Lower lobe of right lung (tissue), 2 donors: ENCODE data around the gene PRELP. TPM values are rescaled to one million over a fixed set of nuclear protein-coding genes. Genes with fewer than 3 reads are reported as not detected.

Source experiments
- ATAC-seq, 2 donors: fragments of 200-7000 bp; cut with Tn5 transposase; one replicate each; pipeline ENCODE4 v1.9.1; 2020 to 2022; ENCODE audit warnings: mild to moderate bottlenecking in 2 of 2, moderate library complexity in 2 of 2
- DNase-seq: peaks from one replicate; pipeline ENCODE4 v3.0.0-alpha.2; 2020
- H3K27ac ChIP-seq: fragments of 200-600 bp; one replicate; pipeline ENCODE4 v1.8.0; 2022
- H3K27me3 ChIP-seq: fragments of 200-600 bp; one replicate; pipeline ENCODE4 v1.8.0; 2022; ENCODE audit warnings: low read depth
- H3K36me3 ChIP-seq: fragments of 200-600 bp; one replicate; pipeline ENCODE4 v1.8.0; 2022; ENCODE audit warnings: mild to moderate bottlenecking
- H3K4me1 ChIP-seq: fragments of 200-600 bp; one replicate; pipeline ENCODE4 v1.8.0; 2022
- H3K4me3 ChIP-seq: fragments of 200-600 bp; one replicate; pipeline ENCODE4 v1.8.0; 2022; ENCODE audit warnings: mild to moderate bottlenecking
- H3K9me3 ChIP-seq: fragments of 200-600 bp; one replicate; pipeline ENCODE4 v1.8.0; 2022
- intact Hi-C: fragments of 100-400 bp; cut with DNase I; formaldehyde crosslinking; loops from one replicate; pipeline ENCODE4 v1.11.0; 2022
- total RNA-seq: library from RNA; stranded (reverse); fragmentation: NEBNext Ultra II Directional; extraction: Animal tissue kit (Norgen Biotek cat#: 25700); gene quantifications from one replicate; pipeline ENCODE4 v1.2.1, GENCODE V29; 2021
- TF ChIP-seq, protein P1 (sequence below): fragments of 200-600 bp; IDR thresholded peaks from one replicate; pipeline ENCODE4 v1.8.0; 2022; ENCODE audit warnings: antibody characterized with exemption, mild to moderate bottlenecking
- donor health status: DM: no; HTN: yes; CAD: no; lungs with severe emphysema.

The PRELP gene
- total RNA-seq, 1 donor from 2014 or later, result 47.5 TPM

DNA sequence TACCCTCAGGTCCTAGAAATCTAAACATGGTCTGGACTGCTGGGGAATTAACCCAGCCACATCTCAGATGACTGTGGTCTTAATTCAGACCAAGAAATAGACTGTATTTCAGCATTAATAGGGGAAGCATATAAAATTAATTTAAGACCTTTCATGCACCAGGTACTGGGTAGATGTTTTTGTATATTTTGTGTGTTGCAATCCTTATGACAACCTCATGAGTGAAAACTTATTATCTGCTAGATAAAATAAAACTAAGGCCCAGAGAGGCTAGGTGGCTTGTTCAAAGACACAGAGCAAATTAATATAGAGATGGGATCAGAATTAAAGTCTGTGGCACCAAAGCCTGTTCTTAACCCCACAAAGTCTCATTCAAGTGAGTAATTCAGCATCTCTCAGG, 58.4 kb downstream of the PRELP start:
- DNase-seq, result no peak
- H3K4me3 ChIP-seq, result no peak overlapping the region
- H3K9me3 ChIP-seq, result no peaks in the 10 kb centered on the region
- H3K27me3 ChIP-seq, result no peaks in the 10 kb centered on the region
- H3K27ac ChIP-seq, result no peak overlapping the region
- H3K36me3 ChIP-seq, result no peaks in the 10 kb centered on the region
- ATAC-seq, result no peak
- TF ChIP-seq, protein P1, sequence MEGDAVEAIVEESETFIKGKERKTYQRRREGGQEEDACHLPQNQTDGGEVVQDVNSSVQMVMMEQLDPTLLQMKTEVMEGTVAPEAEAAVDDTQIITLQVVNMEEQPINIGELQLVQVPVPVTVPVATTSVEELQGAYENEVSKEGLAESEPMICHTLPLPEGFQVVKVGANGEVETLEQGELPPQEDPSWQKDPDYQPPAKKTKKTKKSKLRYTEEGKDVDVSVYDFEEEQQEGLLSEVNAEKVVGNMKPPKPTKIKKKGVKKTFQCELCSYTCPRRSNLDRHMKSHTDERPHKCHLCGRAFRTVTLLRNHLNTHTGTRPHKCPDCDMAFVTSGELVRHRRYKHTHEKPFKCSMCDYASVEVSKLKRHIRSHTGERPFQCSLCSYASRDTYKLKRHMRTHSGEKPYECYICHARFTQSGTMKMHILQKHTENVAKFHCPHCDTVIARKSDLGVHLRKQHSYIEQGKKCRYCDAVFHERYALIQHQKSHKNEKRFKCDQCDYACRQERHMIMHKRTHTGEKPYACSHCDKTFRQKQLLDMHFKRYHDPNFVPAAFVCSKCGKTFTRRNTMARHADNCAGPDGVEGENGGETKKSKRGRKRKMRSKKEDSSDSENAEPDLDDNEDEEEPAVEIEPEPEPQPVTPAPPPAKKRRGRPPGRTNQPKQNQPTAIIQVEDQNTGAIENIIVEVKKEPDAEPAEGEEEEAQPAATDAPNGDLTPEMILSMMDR, result no peak
- intact Hi-C loops, result no loop called here
- peaks cover 30% of the 10 kb centered on the region for H3K4me1 ChIP-seq

DNA sequence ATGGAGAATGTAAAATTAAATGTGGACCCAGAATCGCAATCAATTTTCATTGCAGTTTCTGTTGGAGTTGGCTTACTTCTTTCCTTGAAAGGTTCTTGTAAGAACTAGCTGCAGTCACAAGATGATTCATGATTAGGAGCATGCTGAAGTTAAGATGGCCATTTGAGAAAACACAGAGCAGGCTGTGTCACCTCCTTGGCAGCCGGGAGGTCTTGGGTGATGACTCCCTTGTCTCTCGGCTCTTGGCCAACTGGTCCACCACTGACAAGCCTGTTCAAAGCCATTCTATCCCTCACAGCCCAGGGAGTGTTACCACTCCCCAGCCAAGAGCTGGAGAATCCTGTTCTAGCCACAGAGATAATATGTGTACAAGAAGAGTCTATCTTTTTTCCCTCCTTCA, 58.9 kb downstream of the PRELP start:
- Histone ChIP-seq H3K4me3 (no peak overlapping the region), H3K9me3 (no peaks in the 10 kb centered on the region), H3K27ac (peak overlapping the region; percentile 18), H3K4me1 (peaks cover 31% of the 10 kb centered on the region), H3K36me3 (no peaks in the 10 kb centered on the region), H3K27me3 (no peaks in the 10 kb centered on the region)
- DNase-seq (no peak), ATAC-seq (no peak)
- intact Hi-C loops, result no loop called here
- TF ChIP-seq, protein P1, result no peak

DNA sequence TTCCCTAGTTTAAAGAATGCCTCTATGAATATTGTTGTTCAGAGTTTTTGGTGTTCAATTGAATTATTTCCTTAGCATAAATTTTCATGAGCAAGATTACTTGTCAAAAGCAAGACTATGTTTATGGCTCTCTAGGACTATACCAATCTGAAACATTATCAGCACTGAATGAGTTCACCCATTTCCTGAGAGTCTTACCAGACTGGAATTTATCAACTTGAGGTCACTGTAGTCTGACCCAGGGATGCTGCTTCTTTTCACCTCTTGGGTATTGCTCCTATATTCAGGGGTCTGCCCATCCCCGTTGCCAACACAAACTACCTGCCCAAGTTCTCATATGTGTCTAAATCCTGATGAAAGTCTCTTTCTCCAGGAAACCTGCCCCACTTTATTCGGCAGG, 61.0 kb downstream of the PRELP start:
- TF ChIP-seq, protein P1, result no peak
- peak; percentile 56 to 64 for ATAC-seq

DNA sequence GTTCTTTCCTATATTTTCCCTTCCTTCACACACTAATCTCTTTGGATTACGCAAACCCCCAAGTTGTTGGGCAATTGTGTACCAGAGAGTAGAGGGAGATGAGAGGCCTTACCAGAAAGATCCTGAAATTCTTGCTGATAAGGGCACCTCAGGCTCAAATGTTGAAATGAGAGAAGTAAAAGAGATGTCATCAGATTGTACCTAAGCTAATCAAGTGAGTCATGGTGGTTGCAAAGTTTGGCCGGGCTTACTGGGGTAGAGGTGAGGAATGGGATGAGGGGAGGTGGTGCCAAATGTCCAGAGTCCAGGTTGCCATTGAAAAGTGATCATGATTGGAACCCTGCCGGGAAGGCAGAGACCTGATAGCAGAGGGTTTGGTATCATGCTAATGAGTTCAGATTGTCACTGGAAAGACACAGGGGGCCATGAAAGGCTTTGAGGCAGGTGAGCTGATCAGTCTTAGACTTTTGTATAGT, 61.4 kb downstream of the PRELP start:
- DNase-seq (peak; percentile 50), ATAC-seq (peak; percentile 84 to 89)
- Histone ChIP-seq H3K36me3 (no peaks in the 10 kb centered on the region), H3K4me3 (no peak overlapping the region), H3K27ac (peak overlapping the region; percentile 69), H3K9me3 (no peaks in the 10 kb centered on the region), H3K27me3 (no peaks in the 10 kb centered on the region), H3K4me1 (peaks cover 31% of the 10 kb centered on the region)
- intact Hi-C loops, result no loop called here
- TF ChIP-seq, protein P1, result no peak

More for the DNA sequence above, 61.0 kb downstream of the PRELP start:
- no peaks in the 10 kb centered on the region for H3K27me3 ChIP-seq
- no peaks in the 10 kb centered on the region for H3K36me3 ChIP-seq
- peaks cover 31% of the 10 kb centered on the region for H3K4me1 ChIP-seq
- intact Hi-C loops, result no loop called here
- no peaks in the 10 kb centered on the region for H3K9me3 ChIP-seq
- DNase-seq, result no peak
- no peak overlapping the region for H3K4me3 ChIP-seq
- H3K27ac ChIP-seq, result peak overlapping the region; percentile 51

DNA sequence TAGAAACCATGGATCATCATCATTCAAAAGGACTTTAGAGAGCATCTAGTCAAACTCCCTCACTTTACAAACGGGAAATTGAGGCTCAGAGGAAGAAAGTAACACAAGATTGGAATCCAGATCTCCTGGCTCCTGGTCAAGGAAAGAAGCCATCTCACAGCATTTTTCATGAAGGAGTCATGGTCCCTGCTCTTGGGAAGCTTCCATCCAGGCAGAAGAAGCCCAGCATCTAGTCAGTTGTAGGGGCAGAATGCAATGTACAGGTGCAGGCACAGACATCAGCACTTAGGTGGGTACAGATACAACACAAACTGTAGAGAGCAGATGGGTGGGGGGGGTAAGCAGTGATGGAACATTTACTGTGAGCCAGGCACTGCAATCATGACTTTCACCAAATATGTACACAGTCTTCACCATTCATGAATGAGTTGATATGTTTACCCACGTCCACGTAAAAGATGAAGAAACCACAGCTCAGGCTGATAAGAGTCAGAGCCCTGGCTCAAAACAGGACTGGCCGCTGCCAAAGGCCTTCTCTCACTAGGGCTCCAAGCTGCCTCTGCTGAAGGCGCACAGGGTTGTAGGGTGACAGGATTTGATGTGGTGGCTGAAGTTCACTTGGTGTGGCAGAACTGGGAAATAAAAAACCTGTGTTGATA, 62.3 kb downstream of the PRELP start:
- peak; percentile 64 for DNase-seq
- Histone ChIP-seq H3K9me3 (no peaks in the 10 kb centered on the region), H3K36me3 (no peaks in the 10 kb centered on the region), H3K4me3 (no peak overlapping the region), H3K27me3 (no peaks in the 10 kb centered on the region), H3K4me1 (peaks cover 31% of the 10 kb centered on the region), H3K27ac (peak overlapping the region; percentile 69)
- peak; percentile 86 for ATAC-seq
- TF ChIP-seq, protein P1, result no peak
- intact Hi-C loops, result no loop called here
